KOPT-K1 (cell line): ENCODE data around the gene CTCFL.
"Not testable (repeated sequence)": the region's sequence is repeated elsewhere in the genome, so short reads cannot be mapped to it uniquely, and the experiment has no call there.

Source experiments
- H3K27ac ChIP-seq: fragments of 200-600 bp; sonication (generic); 2 replicates; pipeline ENCODE4 v1.5.1; 2016; ENCODE audit warnings: antibody characterized with exemption, mild to moderate bottlenecking, low read depth, low read length; ENCODE audit not compliant: poor library complexity, severe bottlenecking
- H3K36me3 ChIP-seq: fragments of 200-600 bp; sonication (generic); 2 replicates; pipeline ENCODE4 v1.5.1; 2017; ENCODE audit warnings: antibody characterized with exemption, mild to moderate bottlenecking, low read length, moderate library complexity; ENCODE audit not compliant: insufficient read depth
- H3K9me3 ChIP-seq: fragments of 200-600 bp; sonication (generic); 2 replicates; pipeline ENCODE4 v1.5.1; 2017; ENCODE audit warnings: antibody characterized with exemption, low read length, mild to moderate bottlenecking; ENCODE audit not compliant: insufficient read depth, poor library complexity, severe bottlenecking

Gene CTCFL

DNA sequence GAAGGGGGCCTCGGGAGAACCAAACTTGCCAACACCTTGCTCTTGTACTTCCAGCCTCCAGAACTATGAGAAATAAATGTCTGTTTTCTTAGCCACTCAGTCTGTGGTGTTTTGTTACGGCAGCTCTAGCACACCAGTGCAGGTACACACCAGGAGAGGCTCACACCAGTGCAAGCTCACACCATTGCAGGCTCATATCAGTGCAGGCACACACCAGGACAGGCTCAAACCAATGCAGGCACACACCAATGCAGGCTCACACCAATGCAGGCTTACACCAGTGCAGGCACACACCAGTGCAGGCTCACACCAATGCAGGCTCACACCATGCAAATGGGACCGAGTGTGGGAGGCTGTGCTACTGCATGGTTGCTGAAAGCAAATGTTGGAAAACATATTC, 4.9 kb upstream of the CTCFL start:
- Histone ChIP-seq H3K36me3 (no peaks in the 10 kb centered on the region), H3K27ac (no peak overlapping the region), H3K9me3 (no peaks in the 10 kb centered on the region)

DNA sequence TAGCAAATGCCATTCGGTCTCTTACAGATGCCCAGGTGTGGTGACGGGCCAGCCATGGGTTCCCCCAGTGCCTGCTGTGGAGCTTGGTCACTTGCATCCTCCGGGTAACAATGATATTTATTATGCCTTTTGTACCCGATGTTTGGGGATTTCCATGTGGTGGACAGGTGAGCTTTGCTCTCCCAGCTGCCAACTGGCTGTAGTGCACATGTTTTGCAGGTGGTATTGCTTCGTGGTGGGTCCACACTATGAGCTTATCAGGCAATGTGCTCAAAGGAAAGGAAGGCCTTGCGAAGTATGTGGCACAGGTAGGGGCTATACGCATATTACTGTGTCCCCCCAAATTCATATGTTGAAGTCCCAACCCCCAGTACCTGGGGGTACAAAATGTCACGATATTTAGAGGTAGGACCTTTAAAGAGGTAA, 4.2 kb upstream of the CTCFL start:
- no peak overlapping the region for H3K27ac ChIP-seq
- H3K9me3 ChIP-seq = no peaks in the 10 kb centered on the region
- H3K36me3 ChIP-seq = no peaks in the 10 kb centered on the region

DNA sequence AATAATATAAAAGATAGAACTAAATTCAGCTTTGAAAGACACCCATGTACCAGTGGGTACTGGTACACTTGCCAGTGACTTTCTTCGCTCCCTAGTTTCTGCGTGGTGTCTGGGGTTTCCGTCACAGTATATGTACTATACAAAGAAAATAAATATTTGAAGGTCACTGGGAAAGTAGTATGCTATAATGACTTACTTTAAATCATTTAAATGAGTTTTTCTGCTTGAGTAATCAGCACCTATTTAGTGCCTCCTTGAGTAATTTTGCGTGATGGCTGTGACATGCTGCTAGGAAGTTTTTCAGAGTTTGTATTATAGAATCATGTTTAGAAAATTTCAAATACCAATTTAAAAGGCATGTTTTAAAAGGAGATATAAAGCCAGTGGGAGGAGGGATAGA, 3.2 kb upstream of the CTCFL start:
- Histone ChIP-seq H3K36me3 (no peaks in the 10 kb centered on the region), H3K9me3 (no peaks in the 10 kb centered on the region), H3K27ac (no peak overlapping the region)

DNA sequence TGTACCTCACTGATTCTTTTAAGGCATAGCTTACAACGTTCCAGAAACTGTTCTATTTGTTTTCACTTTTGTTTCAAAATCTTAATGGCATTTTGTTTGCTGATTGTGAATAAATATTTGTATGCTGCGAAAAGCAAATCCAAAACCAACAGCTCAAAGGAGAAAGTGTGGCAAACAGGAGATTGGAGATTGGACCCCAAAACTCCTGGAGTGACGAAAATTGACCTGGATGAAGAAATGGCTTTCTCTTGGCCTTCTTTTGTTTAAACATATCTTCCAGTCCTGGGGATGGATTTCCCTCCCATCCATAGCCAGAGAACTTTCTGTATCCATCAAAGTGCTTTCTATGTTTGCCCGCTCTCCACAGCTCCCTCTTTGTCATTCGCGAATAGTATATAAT, 2.8 kb upstream of the CTCFL start:
- Histone ChIP-seq H3K36me3 (no peaks in the 10 kb centered on the region), H3K9me3 (no peaks in the 10 kb centered on the region), H3K27ac (no peak overlapping the region)

DNA sequence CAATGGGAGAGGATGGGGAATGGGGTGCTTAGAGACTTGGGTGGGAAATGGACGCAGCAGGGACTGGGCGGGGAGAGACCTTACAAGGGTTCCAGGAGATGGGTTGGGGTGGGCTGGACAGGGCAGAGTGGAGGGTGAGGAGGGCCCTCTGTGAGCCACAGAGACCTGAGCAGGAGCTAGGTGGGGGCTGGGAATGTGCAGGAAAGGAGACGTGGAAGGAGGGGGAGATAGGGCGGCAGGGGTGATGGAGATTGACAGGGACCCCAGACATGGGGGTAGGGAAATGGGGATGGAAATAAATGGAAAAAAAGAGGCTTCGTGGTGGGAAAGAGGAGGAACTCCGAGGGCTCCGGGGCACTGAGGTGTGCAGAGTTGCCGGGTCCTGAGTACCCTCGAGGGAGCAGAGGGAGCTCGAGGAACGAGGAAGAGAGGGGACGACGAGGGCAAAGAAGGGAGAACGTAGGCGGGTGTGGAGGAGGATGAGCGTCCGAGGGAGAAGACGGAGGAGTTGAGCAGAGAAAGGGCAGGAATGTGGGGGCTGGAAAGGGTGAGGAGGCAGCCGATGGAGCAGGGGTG, 2.0 kb upstream of the CTCFL start:
- Histone ChIP-seq H3K9me3 (no peaks in the 10 kb centered on the region), H3K27ac (no peak overlapping the region), H3K36me3 (no peaks in the 10 kb centered on the region)

DNA sequence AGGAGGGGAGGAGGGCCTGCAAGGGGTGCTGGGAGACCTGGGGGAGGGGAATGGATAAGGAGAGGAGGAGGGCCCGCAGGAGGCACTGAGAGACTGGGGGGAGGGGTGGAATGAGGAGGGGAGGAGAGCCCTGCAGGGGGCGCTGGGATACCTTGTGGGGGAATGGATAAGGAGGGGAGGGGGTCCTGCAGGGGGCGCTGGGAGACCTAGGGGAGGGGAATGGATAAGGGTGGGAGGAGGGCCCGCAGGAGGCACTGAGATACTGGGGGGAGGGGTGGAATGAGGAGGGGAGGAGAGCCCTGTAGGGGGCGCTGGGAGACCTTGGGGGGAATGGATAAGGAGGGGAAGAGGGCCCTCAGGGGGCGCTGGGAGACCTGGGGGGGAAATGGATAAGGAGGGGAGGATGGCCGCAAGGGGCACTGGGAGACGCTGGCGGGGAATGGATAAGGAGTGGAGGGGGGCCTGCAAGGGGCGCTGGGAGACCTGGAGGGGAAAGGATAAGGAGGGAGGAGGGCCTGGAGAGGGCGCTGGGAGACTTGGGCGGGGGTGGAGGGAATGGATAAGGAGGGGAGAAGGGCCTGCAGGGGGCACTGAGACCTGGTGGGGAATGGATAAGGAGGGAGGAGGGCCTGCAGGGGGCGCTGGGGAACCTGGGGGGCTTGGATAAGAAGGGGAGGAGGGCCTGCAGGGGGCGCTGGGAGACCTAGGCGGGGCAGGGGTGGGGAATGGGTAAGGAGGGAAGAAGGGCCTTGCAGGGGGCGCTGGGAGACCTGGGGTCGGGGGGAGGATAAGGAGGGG, 1.3 kb upstream of the CTCFL start:
- Histone ChIP-seq H3K27ac (no peak overlapping the region), H3K9me3 (no peaks in the 10 kb centered on the region), H3K36me3 (no peaks in the 10 kb centered on the region)

DNA sequence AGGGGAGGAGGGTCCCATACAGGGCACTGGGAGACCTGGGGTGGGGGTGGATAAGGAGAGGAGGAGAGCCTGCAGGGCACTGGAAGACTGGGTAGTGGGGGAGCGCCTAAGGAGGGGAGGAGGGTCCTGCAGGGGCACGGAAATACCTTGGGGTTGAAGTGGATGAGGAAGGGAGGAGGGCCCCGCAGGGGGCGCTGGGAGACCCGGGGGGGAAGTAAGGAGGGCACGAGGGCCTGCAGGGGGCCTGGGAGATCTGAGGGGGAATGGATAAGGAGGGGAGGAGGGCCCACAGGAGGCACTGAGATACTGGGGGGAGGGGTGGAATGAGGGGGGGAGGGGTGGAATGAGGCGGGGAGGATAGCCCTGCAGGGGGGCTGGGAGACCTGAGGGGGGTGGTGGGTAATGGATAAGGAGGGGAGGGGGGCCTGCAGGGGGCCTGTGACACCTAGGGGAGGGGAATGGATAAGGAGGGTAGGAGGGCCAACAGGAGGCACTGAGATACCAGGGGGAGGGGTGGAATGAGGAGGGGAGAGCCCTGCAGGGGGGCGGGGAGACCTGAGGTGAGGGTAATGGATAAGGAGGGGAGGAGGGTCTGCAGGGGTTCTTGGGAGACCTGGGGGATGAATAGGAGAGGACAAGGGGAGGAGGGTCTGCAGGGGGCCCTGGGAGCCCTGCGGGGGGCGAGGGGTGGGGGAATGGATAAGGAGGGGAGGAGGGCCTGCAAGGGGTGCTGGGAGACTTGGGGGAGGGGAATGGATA, 567 bp upstream of the CTCFL start:
- Histone ChIP-seq H3K36me3 (no peaks in the 10 kb centered on the region), H3K9me3 (no peaks in the 10 kb centered on the region), H3K27ac (no peak overlapping the region)

DNA sequence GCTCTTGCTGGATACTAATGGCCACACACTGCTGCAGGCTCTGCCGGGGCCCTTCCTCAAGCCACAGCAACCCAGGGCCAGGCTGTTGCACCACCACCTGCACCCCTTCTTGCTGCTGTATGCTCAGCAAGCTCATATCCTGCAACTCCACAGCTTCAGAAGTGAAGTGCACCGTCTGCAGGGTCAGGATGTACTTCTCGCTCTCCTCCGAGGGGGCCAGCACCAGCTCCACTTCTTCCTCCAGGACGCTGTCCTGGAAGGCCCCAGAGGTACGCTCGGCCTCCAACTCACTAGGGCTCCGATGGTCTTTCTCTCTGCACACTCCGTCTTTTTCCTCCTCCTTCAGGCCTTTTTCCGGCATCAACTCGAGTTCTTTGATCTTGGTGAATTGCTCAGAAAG, 1.2 kb downstream of the CTCFL start:
- H3K36me3 ChIP-seq = no peaks in the 10 kb centered on the region
- H3K27ac ChIP-seq = no peak overlapping the region
- H3K9me3 ChIP-seq = no peaks in the 10 kb centered on the region

DNA sequence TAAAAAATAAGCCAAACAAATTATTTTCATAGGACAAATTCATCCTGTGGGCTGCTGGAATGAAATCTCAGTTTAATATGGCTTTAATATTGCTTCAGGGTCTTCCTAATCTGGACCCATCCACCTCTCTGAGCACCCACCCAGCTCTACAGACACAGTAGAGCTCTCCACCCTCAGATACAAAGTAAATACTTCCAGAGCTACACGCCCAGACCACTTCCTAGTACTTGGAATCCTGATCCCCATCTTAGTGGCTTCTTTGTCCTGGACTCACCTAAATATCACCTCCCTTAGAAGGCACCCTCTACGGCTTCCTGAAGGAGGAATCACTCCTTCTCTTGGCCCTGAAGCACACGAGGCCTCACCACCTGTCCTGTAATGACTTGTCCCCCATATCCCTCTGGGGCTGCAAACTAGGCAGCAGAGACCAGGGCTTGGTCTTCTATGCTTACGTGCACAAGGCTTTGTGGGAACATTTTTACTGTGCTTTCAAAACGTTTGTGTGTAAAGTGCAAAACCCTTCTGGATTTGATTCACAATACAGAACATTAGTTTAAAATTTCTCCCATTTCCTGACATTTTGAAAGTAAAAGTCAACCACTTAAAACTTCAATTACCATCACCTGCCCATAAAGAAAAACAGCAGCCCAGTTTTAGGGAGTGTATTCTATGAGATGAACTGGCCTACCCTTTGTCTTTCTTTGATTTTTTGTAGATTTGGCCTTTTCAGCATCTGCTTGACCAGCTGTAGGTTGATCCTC, 2.4 kb downstream of the CTCFL start:
- H3K27ac ChIP-seq = no peak overlapping the region
- no peaks in the 10 kb centered on the region for H3K36me3 ChIP-seq
- no peaks in the 10 kb centered on the region for H3K9me3 ChIP-seq

DNA sequence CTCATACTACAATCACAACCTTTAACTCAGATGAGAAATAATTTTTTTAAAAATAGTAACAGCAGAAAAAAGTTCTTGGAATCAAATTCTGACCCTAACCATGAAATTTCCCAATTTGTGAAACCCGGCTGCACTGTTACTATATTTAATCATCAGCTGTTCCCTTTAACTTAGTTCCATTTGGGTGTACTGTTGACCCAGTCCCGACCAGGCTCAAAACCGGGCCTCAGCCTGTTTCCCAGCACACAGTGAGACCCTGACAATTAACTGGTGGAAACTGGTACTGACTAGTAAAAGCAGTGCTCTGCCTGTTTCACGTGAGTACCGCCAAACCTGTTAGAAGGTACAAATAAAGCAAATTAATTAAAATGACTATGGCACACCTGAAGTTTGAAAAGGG, 7.0 kb downstream of the CTCFL start:
- Histone ChIP-seq H3K27ac (no peak overlapping the region), H3K36me3 (no peaks in the 10 kb centered on the region), H3K9me3 (no peaks in the 10 kb centered on the region)

DNA sequence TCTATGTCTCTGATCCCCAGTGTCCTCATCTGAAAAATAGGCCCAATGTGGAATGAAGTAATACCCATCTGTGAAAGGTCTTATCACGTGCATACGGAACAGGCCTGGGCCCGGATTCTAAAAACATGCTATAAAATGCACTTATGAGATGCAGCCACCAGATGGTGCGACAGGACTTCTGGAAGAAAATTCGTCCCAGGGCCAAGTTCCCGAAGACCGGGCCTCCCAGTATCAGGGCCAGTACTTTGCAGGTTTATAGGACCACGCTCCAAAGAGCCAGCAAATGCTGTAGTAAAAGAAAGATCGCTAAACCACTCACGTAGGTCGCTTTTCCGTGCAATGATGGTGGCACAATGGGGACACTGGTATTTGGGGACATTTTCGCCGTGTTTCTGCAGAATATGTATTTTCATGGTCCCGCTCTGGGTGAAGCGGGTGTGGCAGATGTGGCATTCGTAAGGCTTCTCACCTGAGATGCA, 10.6 kb downstream of the CTCFL start:
- Histone ChIP-seq H3K27ac (no peak overlapping the region), H3K36me3 (no peaks in the 10 kb centered on the region), H3K9me3 (no peaks in the 10 kb centered on the region)

DNA sequence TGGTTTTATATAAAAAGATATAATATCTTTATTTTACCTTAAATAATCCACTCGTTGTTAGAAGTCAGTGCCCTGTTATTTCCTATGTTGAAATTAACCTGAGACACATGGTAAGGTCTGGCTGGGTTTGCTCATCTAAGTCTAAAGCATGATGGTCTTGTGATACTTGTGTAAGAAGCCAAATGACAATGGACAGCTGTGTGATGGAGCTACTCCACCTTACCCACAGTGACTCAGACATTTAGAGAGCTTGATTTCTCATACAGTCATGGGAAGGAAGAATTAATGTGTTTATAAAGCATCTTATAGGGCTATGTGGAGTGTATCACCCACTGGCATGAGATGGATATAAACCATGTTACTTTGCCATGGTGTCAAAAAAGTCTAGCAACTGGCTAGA, 11.7 kb downstream of the CTCFL start:
- Histone ChIP-seq H3K9me3 (no peaks in the 10 kb centered on the region), H3K36me3 (no peaks in the 10 kb centered on the region), H3K27ac (no peak overlapping the region)

DNA sequence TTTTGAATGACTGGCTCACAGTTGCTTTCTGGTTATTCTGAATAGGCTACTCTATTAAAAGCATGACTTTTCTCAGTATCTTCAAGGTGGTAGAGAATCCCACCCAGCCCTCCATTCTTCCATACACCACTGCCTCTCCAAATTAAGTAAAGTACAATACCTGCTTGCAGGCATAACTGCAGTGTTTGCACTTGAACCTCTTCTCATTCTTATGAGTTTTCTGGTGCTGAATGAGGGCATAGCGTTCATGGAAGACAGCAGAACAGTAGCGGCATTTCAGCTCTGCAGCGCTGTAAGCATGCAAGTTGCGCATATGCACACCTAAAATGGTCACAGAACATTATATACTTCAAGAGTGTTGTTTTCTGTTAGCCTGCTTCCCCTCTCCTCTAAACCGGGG, 12.5 kb downstream of the CTCFL start:
- Histone ChIP-seq H3K27ac (no peak overlapping the region), H3K9me3 (no peaks in the 10 kb centered on the region), H3K36me3 (no peaks in the 10 kb centered on the region)

DNA sequence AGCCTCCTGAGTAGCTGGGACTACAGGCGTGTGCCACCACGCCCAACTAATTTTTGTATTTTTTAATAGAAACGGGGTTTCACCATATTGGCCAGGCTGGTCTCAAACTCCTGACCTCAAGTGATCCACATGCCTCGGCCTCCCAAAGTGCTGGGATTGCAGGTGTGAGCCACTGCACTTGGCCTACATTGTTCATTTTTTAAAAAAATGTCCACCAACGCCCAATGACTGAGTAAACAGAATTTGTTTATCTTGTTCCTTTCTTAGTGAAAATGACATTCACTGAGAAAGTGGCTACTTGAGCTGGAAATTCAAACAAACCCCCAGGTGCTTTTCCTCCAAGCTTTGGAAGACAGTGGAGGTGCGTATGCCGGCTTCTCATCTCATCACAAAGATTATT, 13.2 kb downstream of the CTCFL start:
- H3K9me3 ChIP-seq, H3K27ac ChIP-seq, H3K36me3 ChIP-seq: not testable (repeated sequence)

DNA sequence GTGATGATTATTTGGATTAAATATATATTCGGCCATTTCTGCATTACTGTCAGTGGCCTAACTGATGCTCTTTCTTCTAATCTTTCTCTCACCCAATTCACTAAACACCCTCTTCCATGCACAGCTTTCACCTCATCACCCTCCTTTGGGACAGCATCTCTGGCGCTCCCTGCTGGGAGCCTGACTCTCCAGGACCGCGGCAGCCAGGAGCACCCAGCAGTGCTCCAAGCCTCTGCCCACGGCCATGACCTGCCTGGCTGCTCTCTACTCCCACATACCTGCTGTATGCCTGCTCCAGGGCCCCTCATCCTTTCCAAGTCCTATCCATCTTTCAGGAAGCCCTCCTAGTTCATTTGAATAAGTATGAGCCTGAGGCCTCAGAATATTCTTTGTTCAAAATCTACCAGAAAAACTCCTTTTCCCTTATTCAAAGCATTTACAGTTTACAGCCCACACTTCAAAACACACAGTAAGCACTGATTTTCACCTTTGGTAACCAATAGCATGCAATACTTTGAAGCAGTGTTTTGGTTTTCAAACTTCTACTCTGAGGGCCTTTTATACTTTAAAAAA, 15.2 kb downstream of the CTCFL start:
- Histone ChIP-seq H3K36me3 (no peaks in the 10 kb centered on the region), H3K9me3 (no peaks in the 10 kb centered on the region), H3K27ac (no peak overlapping the region)
